Smooth muscle cell of trachea (primary cell): ENCODE results near the gene PTPN2. TPM values are rescaled to one million over a fixed set of nuclear protein-coding genes. Genes with fewer than 3 reads are reported as not detected.

Experiments
- total RNA-seq: library from RNA; depleted of rRNA; stranded (reverse); fragments of >200 nt; gene quantifications from 2 replicates; pipeline ENCODE4 v1.2.1, GENCODE V29; 2014

The PTPN2 gene
- 20.3 and 25.7 TPM in 2 replicates for total RNA-seq

GRCh38 chr18:12883684-12884405 lies at the start of gene PTPN2:
Gene PTPN2 (minus strand): TSS chr18:12884237. CDS start chr18:12884141, 96 bp downstream.

Other genes starting within 250 kb of the PTPN2 start
- gene SPIRE1, start 226.1 kb downstream of the PTPN2 start, total RNA-seq = 20.7 and 35.4 TPM in 2 replicates
- 6.8 and 7.4 TPM in 2 replicates for gene CEP76, start 181.5 kb downstream of the PTPN2 start, total RNA-seq
- 60.0 and 82.0 TPM in 2 replicates for gene PSMG2, start 181.2 kb downstream of the PTPN2 start, total RNA-seq
- 40.9 and 59.1 TPM in 2 replicates for gene SEH1L, start 63.8 kb upstream of the PTPN2 start, total RNA-seq
- gene CEP192, start 107.1 kb upstream of the PTPN2 start, total RNA-seq = 26.1 and 39.4 TPM in 2 replicates